Activated naive CD4-positive, alpha-beta T cell (primary cell): ENCODE measurements around the gene CDRT4.
"Not testable (repeated sequence)": the region's sequence is repeated elsewhere in the genome, so short reads cannot be mapped to it uniquely, and the experiment has no call there.

Experiments used
- DNase-seq, 4 experiments: peaks; one replicate each; lab custom pipeline; 2025; lab: John Stamatoyannopoulos, UW

CDRT4 gene

DNA sequence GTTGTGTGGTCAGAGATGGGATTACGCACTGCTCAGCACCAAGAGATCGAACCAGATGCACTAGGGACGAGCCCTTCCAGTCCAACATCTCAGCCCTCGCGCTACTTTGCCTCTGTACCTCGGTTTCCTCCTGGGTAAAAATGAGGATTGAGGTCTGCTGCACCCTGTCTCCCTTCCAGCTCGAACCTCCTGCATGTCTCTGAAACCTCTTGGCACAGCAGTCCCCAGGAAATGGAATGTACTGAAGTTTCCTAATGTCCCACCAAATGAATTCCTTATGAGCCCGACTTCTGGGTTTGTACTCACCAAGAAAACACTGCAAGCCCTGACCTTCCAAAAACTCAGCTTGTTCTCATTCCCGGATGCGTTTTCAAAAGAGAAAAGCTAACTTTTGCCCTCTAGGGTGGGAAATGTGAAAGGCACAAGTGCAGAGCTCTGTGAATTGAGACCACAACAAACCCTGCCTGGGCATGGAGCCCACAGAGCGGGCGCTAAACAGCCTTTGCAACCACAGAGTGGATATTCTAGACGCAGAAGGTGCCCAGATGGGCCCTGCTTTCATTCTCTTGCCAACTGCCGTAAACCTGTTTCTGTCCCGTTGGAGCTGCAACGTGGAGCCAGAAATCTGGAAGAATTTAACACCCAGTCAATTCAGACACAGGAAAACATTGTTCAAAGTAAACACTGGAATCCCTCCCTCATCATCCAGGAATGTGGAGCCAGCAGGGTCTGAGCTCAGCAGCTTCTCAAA lies 10.3 kb downstream of the CDRT4 start:
- DNase-seq, result no peak

DNA sequence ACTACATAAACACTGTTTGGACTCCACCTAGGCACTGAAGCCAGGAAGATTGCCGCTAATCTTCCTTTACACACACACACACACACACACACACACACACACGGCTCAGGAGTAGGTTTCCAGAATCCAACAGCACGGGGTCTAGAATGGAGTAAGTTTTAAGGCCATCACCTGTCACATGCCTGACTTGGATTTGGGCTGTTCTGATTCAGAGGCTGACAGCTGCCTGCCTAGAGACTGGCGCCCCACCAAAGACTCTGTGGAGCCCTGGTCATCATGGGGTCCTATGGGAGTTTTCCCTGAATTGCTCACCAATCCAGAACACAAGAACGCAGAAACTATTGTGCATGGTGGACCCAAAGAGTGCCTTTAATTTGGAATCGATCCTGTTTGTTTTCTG lies 10.9 kb downstream of the CDRT4 start:
- DNase-seq, result no peak

DNA sequence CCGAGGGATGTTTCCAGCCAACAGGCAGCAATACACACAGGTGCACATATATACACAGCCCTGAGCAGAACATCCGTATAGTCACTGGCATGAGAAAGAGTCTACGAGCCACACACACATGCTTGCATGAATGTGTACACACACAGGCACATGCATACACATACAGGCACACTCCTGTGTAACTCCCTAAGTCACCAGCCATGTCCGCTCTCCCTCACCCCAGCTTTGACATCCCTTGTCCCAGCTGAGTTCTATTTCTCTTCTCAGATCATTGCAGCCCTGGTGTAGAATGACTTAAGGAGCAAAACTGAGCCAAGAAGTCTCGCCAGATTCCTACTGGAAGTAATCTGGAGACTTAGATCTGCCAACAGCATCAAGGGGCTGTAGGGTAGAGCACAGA lies 13.1 kb downstream of the CDRT4 start:
- no peak for DNase-seq

DNA sequence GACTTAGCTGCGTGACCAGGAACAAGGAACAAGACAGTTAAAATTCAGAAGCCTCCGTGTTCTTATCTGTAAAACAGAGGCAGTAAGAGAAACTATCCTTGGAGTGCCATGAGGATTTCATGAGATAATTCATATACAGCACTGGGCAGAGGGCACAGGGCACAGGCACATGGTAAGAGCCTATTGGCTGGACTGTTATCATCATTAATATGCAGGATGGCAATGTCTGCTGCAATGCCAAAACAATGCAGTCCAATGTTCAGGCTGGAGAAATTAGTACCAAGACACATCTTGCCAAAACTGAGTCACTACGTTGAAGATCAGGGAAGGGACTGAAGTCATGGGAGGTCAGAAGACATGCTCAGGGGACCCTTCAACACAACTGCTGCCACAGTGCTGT lies 13.6 kb downstream of the CDRT4 start:
- no peak for DNase-seq

DNA sequence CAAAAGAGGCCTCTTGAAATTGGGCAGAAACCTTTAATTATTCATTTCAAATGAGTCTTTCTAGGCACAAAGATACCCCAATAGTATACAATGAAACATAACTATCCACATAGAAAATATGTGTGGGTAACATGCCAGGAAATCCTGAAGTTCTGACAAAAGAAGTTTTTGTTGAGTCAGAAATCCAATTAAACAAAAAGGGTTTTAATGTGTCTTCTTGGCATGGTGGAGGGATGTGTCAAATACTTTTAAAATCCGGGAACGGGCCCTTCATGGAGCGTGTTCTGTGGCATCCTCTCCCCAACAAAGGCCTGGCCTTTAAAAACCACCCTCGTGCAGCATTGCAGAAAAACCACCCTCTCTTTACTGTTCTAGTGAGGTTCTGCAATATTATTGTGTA lies 14.2 kb downstream of the CDRT4 start:
- no peak for DNase-seq

DNA sequence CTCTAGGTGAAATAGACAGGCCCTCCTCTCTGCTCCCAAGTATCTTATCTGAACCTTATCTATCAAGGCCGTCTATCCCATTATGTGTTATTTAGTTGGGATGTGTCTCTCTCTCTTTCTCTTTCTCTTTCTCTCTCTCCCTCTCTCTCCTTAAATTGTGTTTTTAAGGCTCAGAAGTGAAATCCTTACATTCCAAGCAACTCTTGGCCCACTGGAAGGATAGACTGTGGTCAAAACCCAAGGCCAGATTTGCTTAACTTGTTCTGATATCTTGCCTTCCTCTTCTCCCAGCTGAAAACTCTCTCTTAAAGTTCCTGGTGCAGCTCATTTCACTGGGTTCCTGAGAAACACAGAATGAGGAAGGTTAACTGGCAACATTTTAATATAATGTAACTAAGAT lies 14.7 kb downstream of the CDRT4 start:
- no peak for DNase-seq

DNA sequence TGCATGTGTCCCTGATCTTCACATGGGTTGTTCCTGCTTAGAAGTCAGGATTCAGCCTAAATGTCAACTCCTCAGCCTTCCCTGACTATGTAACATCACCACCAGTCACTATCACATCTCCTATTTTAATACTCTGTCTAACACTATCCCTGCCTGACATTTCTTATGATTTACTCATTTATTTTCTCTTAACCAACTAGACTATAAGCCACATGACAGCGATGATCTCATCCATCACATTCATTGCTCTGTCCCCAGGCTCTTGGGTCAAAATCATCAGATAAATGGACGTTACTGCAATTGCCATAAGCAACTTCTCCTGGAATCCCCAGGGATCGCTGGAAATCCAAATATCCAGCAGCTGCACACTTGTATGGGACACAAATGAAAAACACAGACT lies 15.7 kb downstream of the CDRT4 start:
- no peak for DNase-seq

DNA sequence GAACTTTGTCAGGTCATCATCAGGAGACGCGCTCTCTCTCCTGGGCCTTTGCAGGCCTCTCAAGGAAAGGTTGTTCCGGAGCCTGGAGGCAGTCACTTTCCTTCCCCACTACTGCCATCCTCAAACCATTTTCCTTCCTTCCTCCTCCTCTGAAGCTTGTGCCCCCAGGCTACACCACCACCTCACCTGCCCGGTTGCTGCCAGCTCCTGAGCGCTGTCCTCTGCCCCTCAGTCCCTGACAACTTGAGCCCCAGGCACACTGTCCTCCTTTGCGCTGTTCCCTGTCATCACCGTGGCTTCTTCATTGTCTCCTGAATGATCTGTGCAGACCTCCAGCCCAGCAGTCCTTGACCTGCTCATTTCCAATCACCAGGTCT lies 18.9 kb downstream of the CDRT4 start:
- DNase-seq, result no peak

DNA sequence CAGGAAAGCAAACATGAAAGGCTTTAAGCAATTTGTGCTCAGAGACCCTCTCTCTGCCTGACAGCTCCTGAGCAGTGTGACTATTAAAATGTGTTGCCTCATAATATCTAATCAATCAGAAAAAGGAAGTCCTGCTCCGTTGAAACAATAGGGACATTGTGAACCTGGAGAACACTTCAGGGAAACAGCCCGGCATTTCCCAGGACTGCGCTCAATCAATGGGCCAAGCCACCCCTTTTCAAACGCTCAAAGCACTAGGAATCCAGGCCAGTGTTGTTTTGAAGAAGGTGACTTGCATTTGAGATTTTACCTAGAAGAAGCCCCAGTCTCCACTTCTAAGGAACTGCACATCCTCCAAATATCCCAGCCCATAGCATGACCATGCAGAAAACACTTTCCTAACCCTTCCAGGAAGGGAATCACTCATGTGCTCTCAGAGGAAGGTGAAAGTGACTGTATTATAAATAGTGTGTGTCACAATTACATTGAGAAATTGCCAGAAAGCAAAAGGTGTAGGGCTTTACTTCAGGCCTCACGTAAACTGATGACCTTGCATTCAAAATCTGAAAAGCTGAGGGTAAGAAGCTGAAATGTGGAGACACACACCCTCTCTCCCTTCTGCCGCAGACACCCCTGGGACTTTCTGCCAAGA lies 19.4 kb downstream of the CDRT4 start:
- no peak for DNase-seq

DNA sequence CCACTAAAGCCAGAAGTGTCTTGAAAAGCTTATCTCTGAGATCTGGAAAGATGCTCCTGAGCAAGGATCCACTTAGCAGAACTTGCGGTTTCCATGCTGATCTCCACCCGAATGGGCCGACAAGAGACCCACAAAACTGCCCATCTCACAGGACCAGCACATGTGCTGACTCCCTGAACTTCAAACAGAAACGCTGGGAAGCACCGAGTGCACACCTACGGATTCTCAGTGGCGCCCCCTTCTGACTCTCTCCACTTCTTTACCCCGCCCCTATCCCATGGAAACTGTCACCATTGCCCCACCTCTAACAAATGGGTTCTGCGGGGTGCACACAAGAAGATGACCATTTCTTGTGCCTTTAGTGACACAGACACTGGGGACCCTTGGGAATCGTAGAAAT lies 21.4 kb downstream of the CDRT4 start:
- no peak for DNase-seq

DNA sequence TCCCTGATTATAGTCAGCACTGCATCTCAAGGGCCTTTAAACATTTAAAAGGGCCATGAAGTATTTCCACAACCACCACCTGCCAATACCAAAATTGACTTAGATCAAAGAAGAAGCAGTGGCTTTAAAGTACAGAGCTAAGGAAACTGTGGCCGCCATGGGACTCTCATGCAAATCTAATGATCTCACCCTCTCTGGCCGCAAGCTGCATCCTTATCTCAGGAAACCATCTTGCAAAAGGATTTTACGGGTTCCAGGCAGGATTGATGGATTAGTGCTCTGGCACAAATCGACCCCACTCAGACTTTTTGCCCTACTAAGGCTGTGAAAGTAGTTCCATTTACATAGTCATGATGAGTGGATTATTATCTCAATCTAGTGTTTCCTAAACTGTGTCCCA lies 22.6 kb downstream of the CDRT4 start:
- DNase-seq, result no peak

DNA sequence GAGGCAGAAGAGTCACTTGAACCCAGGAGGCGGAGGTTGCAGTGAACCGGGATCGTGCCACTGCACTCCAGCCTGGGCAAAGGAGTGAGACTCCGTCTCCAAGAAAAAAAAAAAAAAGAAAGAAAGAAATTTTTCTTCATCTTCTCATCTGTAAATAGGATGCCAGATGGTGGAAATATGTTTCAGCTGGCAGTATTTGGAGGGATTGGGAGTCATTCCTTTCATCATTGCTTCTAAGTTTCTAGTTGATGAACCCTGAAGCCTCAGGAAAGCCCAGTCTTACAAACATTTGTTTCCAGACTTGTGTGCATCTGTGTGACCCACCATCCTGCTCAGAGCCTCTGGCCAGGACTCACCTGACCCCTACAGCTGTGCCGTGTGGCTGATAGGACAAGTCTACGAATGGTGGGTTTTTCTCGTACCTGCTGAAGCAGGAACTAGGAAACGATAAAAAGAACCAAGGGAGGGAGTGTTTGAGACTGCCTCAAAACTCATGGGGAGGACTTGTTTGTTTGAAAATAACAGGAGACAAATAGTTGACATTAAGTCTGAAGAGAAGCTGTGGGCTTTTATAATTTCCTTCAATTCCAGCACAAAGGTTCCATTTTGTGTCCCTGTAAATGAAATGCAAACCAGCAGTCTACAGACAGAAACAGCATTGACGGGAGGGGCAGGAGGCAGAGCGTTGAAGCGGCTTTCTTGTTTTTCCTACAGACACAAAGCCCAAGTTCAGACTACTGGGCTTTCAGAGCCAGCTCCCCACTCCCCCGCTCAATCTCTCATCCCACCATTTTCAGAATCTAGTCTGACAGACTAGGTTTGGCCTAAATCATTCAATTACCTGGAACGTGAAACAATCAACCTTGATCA lies 24.9 kb downstream of the CDRT4 start:
- no peak for DNase-seq

DNA sequence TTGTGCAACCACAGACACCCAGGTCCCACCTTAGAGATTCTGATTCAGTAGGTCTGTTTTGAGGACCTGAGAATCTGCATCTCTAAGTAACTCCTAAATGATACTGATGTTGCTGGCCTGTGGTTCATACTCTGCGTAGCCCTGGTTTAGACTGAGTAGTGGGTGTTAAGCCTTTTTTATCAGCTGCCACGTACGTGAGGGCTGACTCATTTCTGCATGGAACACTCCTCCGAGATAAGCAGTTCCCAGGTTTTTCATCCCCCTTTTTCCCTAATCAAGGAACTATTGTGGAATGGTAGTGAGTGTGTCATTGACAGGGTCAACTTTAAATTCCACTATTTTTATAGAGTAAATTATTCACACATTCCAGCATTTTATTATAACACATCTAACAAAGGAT lies 26.1 kb downstream of the CDRT4 start:
- no peak for DNase-seq

DNA sequence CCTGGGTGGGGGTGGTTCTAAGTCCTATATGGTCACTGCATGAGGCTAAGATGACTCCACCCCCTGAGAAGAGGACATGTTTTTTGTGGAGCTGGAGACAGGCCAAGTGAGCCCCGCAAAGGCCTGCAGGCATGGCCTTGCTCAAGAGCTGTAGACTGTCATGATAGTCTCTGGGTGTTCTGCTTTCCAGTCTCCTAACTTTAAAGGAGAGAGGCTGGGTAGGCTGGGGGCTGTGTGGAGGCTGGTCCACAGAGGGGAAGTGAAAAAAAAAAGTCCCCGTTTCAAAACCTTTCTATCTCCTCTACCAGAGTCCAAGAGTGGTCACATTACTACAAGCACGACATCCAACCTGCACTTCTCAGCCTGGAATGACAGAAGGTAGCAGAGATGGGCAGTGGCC lies 27.1 kb downstream of the CDRT4 start:
- DNase-seq, result no peak

DNA sequence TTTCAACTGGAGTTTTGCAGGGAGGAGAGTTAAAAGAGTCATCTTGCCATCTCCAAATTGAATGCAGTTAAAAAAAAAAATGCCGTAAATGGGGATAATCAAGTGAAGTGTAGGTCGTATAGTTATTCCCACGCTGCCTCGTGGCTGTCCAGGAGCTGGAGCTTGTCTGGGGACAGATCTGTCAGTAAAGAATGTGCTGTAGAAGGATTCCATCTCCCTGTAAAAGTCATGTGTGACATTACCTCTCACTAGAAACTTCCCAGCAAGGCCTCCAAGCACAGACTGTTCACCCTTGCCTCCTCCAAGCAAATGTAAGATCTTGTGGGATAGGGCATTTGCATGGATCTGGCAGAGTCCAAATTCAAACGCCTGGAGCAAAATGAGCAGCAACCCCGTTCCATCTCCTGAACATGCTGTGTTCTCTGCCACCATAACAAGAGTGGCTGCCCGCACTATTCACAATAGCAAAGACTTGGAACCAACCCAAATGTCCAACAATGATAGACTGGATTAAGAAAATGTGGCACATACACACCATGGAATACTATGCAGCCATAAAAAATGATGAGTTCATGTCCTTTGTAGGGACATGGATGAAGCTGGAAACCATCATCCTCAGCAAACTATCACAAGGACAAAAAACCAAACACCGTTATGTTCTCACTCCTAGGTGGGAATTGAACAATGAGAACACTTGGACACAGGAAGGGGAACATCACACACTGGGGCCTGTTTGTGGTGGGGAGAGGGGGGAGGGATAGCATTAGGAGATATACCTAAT lies 28.0 kb downstream of the CDRT4 start:
- not testable (repeated sequence) for DNase-seq

DNA sequence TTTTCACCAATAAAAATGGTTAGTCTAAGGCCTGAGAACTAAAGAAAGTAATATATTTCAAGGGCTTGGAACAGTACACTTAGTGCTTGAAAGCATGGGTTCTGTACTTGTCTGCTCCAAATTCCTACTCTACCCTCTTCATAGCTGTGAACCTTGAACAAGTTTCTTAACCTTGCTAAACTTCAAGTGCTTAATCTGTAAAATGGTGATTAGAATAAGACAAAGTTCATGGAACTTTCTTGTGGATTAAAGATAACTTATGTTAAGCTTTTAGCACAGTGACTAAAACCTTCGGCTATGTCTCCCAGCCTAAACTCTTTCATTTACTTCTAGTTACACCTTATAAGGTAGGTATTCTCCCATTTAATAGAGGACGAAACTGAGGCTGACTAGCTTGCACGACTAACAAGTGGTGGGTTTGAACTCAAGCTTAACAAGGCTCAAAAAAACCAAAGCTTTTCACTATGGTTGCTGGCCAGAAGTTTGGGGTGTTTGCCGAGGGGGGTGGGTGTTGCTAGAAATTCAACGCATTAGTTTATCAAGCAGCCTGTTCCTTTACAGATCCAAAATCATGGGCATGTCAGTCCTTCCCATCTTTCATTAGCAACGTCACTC lies 28.8 kb downstream of the CDRT4 start:
- no peak for DNase-seq

DNA sequence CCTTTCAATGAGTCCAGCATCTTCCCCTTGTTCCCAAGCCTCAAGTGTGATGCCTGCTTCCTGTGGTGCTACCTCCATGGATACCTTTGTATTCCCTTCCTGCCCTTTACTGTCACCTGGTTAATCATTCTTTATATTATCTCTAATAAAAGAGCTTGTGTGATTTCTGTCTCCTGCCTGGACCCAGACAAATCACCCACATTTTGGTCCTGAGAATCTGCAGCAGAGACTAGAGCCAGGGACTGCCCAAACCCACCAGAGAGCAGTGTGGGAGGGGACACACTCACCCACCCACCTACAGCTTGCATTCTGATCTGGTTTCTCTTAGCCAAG lies 30.2 kb downstream of the CDRT4 start:
- DNase-seq, result no peak

DNA sequence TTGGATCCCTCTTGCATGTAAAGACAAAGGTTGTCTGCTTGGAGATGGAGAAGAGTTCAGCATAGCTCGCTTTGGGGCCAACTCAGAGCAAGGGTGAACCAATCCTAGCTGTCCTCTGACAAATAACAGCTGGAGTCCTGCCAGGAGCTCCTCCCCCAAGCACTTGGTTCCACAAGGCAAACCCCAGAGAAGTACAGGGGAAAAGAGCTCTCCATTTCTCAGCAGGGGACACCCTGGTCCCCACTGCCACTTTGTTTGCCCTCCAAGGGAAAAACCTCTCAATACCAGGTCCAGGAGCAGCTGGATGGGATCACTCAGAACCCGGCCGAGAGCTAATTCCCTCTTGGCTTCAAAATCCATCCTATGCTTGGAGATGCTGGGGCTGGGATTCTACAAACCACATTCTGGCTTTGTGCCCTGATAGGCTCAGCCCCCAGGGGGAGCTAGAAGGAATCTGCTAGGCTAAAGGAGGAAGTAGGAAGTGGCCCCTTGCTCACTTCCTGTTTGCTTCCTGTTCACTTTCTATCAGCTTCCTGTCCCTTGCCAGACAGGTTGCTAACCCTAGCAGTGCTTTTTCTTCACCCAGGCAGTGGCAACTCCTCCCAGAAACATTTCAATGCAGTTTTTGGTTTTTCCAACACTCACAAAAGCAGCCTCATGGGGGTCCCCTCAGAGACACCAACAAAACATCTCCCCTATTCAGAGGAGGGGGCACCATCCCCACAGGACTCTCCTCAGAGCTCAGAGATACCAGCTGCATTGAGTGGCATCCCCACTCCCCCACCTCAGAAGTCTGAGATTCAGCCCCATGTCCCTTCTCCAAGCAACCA lies 30.7 kb downstream of the CDRT4 start:
- DNase-seq, result no peak

DNA sequence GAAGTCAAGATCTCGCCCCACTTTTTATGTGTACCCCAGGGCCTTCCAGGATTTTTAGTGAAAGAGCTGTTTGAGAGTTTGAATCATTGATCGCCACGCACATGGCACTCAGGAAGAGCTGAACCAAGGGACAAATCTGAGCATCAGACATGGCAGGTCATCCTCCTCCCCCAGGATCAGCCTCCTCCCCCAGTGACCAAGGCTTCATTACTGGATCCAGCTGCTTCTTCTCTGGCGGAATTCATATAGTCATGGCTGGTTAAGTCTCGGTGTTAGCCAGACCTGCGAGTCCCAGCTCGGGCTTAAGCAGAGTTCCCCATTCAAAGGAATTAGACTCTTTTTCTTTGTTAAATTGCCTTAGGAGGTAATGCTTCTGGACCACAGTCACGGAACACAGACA lies 32.5 kb downstream of the CDRT4 start:
- DNase-seq, result no peak

DNA sequence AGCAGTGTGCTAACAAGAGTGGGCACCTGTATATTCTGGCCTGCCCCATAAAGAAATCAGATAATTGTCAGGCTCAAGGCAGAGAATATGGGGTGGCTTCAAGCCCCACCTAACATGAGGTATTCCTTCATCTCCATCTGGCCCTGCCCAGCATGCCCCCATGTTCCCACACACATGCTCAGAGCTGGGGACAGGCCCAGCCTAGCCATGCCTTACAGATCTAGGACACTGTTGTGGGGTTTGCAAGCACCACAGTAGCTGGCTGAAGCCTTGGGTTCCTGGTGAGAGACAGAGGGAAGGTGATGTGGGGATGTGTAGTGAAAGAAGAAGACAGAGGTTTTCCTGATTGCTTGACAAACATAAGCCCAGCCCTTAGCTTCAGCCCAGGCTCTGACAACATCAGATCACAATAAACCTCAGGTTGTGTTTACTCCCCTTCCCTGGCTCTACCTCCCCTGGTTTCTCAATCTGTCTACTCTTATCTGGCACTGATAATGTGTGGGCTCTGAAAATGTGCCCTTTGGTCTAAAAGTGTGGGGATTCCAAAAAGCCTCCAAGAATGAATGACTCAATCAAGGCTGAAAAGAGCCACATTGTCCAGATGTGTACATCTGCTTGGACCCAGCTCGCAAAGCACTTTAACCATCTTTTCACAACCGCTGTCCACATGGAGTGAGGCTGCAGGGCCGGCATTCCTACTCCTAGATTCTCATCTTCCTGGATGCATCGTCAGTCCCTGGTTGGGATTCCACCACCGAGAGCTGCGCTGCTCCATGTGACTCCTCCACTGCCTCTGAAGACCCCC lies 34.4 kb downstream of the CDRT4 start:
- DNase-seq, result no peak
